Epithelial cell of esophagus (primary cell): ENCODE measurements around the gene PSMD8.

ENCODE experiments used
- DNase-seq: peaks from one replicate; pipeline ENCODE4 v3.0.0; 2010; ENCODE audit warnings: low read depth
- H3K4me3 ChIP-seq: 2 replicates; pipeline ENCODE4 v1.5.1; 2011; ENCODE audit warnings: mild to moderate bottlenecking, low read length, control low read depth
- CTCF ChIP-seq: IDR thresholded peaks from 2 replicates; pipeline ENCODE4 v1.5.1; 2011; ENCODE audit warnings: low read depth, mild to moderate bottlenecking, low read length, control low read depth, inconsistent platforms; ENCODE audit not compliant: insufficient read depth; ENCODE audit errors: missing control alignments

Gene PSMD8

GRCh38 chr19:38429055-38429810, 54.9 kb downstream of the PSMD8 start:
- no peak overlapping the region for H3K4me3 ChIP-seq
- DNase-seq: no peak
- no peak for TF ChIP-seq CTCF

GRCh38 chr19:38429811-38430156, 55.4 kb downstream of the PSMD8 start:
- H3K4me3 ChIP-seq: no peak overlapping the region
- TF ChIP-seq CTCF: no peak
- DNase-seq: no peak

GRCh38 chr19:38430931-38431330, 56.6 kb downstream of the PSMD8 start:
- no peak for DNase-seq
- TF ChIP-seq CTCF: no peak
- H3K4me3 ChIP-seq: no peak overlapping the region

GRCh38 chr19:38433268-38433733, 58.9 kb downstream of the PSMD8 start, which contains the start of gene RYR1:
TSS of gene RYR1 (plus strand) at chr19:38433691. CDS start at chr19:38433830, 139 bp downstream.
- no peak within 1 kb of the TSS for H3K4me3 ChIP-seq
- peak; percentile 20 for DNase-seq
- TF ChIP-seq CTCF: no peak
